HEK293 (cell line): ENCODE data around the gene MLX.
A peak's percentile ranks its signal among the peaks of the same experiment; 100 is the strongest.

Experiments used
- CTCF ChIA-PET: fragments of 350-600 bp; formaldehyde crosslinking; extraction: SDS; loops from one replicate; lab custom pipeline; 2021; ENCODE audit warnings: antibody characterized with exemption; lab: Yijun Ruan, JAX
- POLR2A ChIA-PET: fragments of 300-600 bp; formaldehyde crosslinking; extraction: SDS; loops from one replicate; lab custom pipeline; 2020; ENCODE audit warnings: antibody characterized with exemption, inconsistent platforms; lab: Yijun Ruan, JAX
- H3K27ac ChIP-seq: fragments of 200-500 bp; sonication (Bioruptor generic); 2 replicates; pipeline ENCODE4 v1.5.1; 2014; ENCODE audit warnings: low read depth, low read length, control low read depth, inconsistent platforms; ENCODE audit errors: extremely low read depth
- H3K36me3 ChIP-seq, 2 experiments: fragments of 200-500 bp in 1 of 2; sonication (Bioruptor generic) in 1 of 2; 1 replicate in 1 of 2; 2 replicates in 1 of 2; pipeline ENCODE4 v1.5.1; 2014 to 2017; ENCODE audit warnings: inconsistent platforms in 2 of 2, low read length in 2 of 2; ENCODE audit not compliant: control insufficient read depth in 2 of 2, insufficient read depth in 1 of 2
- H3K4me1 ChIP-seq: fragments of 200-500 bp; sonication (Bioruptor generic); 2 replicates; pipeline ENCODE4 v1.5.1; 2014; ENCODE audit warnings: mild to moderate bottlenecking, low read length, inconsistent platforms; ENCODE audit not compliant: control insufficient read depth, insufficient read depth
- H3K4me3 ChIP-seq: 2 replicates; pipeline ENCODE4 v1.5.1; 2011; ENCODE audit warnings: low read depth, mild to moderate bottlenecking, control low read depth, low read length, moderate library complexity
- H3K9me3 ChIP-seq: fragments of 200-500 bp; sonication (Bioruptor generic); 2 replicates; pipeline ENCODE4 v1.5.1; 2014; ENCODE audit warnings: low read depth, low read length, inconsistent platforms; ENCODE audit not compliant: control insufficient read depth, insufficient read depth
- ATF2 ChIP-seq: fragments of 450-650 bp; formaldehyde crosslinking; IDR thresholded peaks from 2 replicates; pipeline ENCODE4 v1.5.1; 2016; ENCODE audit warnings: missing biosample characterization, missing genetic modification characterization, low read depth
- ELK4 ChIP-seq: IDR thresholded peaks from 2 replicates; pipeline ENCODE4 v1.6.1; 2011; ENCODE audit warnings: mild to moderate bottlenecking, low read depth, low read length, borderline replicate concordance
- RBAK ChIP-seq: fragments of 450-650 bp; formaldehyde crosslinking; IDR thresholded peaks from 2 replicates; pipeline ENCODE4 v1.5.1; 2016; ENCODE audit warnings: missing biosample characterization, missing genetic modification characterization
- ZBTB44 ChIP-seq: fragments of 450-650 bp; IDR thresholded peaks from 2 replicates; pipeline ENCODE4 v1.5.1; 2018; ENCODE audit warnings: missing biosample characterization, mild to moderate bottlenecking, missing genetic modification characterization
- ZNF10 ChIP-seq: fragments of 450-650 bp; formaldehyde crosslinking; IDR thresholded peaks from 2 replicates; pipeline ENCODE4 v1.5.1; 2017; ENCODE audit warnings: missing biosample characterization, missing genetic modification characterization
- ZNF146 ChIP-seq: fragments of 450-650 bp; formaldehyde crosslinking; IDR thresholded peaks from 2 replicates; pipeline ENCODE4 v1.5.1; 2016; ENCODE audit warnings: missing biosample characterization, missing genetic modification characterization
- ZNF18 ChIP-seq: fragments of 450-650 bp; formaldehyde crosslinking; IDR thresholded peaks from 2 replicates; pipeline ENCODE4 v1.5.1; 2016; ENCODE audit warnings: missing biosample characterization, missing genetic modification characterization
- ZNF19 ChIP-seq: fragments of 450-650 bp; formaldehyde crosslinking; IDR thresholded peaks from 2 replicates; pipeline ENCODE4; 2016; ENCODE audit warnings: missing biosample characterization, missing genetic modification characterization, low read depth
- ZNF223 ChIP-seq: fragments of 450-650 bp; formaldehyde crosslinking; IDR thresholded peaks from 2 replicates; pipeline ENCODE4 v1.5.1; 2016; ENCODE audit warnings: missing biosample characterization, missing genetic modification characterization
- ZNF302 ChIP-seq: fragments of 450-650 bp; formaldehyde crosslinking; IDR thresholded peaks from 2 replicates; pipeline ENCODE4 v1.5.1; 2016; ENCODE audit warnings: missing biosample characterization, missing genetic modification characterization, low read depth
- ZNF449 ChIP-seq: fragments of 450-650 bp; formaldehyde crosslinking; IDR thresholded peaks from 2 replicates; pipeline ENCODE4 v1.5.1; 2017; ENCODE audit warnings: missing biosample characterization, mild to moderate bottlenecking, missing genetic modification characterization, moderate library complexity
- ZNF600 ChIP-seq: fragments of 450-650 bp; formaldehyde crosslinking; IDR thresholded peaks from 2 replicates; pipeline ENCODE4 v1.5.1; 2016; ENCODE audit warnings: missing biosample characterization, missing genetic modification characterization
- ZNF623 ChIP-seq: fragments of 450-650 bp; formaldehyde crosslinking; IDR thresholded peaks from 2 replicates; pipeline ENCODE4 v1.5.1; 2016; ENCODE audit warnings: missing biosample characterization, missing genetic modification characterization
- ZNF792 ChIP-seq: fragments of 450-650 bp; formaldehyde crosslinking; IDR thresholded peaks from 2 replicates; pipeline ENCODE4 v1.5.1; 2016; ENCODE audit warnings: missing biosample characterization, missing genetic modification characterization
- TF ChIP-seq, protein P1 (sequence below): fragments of 450-650 bp; formaldehyde crosslinking; IDR thresholded peaks from 2 replicates; pipeline ENCODE4 v1.5.1; 2016; ENCODE audit warnings: missing biosample characterization, missing genetic modification characterization

MLX gene

DNA sequence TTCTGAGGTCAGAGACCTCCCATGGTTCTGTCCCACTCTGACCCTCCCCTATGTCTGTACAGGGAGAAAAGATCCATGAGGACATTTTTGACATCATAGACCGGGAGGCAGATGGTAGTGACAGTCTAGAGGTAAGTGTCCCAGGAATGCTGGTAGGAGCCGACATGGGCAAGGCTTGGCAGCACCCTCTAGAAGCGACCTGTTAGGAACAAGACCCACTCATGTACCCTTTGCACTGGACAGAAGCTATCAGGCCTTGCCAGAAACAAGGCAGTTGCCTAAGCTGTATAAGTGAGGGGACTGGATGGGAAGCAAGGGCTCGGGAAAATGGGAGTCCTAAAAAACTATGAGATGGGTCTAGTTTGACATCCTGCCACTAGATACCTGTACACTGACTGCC is 45.1 kb downstream of the MLX start (continued):
- TF ChIP-seq ELK4 = no peak
- TF ChIP-seq RBAK (tag by site-specific recombination) = no peak
- no peak for TF ChIP-seq ZNF449 (tag by site-specific recombination)
- TF ChIP-seq ZNF146 (tag by site-specific recombination) = no peak
- TF ChIP-seq ZNF623 (tag by site-specific recombination) = no peak
- TF ChIP-seq, protein P1, sequence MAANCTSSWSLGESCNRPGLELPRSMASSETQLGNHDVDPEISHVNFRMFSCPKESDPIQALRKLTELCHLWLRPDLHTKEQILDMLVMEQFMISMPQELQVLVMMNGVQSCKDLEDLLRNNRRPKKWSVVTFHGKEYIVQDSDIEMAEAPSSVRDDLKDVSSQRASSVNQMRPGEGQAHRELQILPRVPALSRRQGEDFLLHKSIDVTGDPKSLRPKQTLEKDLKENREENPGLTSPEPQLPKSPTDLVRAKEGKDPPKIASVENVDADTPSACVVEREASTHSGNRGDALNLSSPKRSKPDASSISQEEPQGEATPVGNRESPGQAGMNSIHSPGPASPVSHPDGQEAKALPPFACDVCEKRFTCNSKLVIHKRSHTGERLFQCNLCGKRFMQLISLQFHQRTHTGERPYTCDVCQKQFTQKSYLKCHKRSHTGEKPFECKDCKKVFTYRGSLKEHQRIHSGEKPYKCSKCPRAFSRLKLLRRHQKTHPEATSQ = no peak
- TF ChIP-seq ZBTB44 (tag by site-specific recombination) = no peak
- TF ChIP-seq ZNF302 (tag by site-specific recombination) = no peak

GRCh38 chr17:42613699-42614295 is 46.9 kb downstream of the MLX start:
- H3K4me3 ChIP-seq = no peak overlapping the region
- H3K36me3 ChIP-seq = peaks cover 32 to 56% of the 10 kb centered on the region in 2 experiments
- H3K9me3 ChIP-seq = no peaks in the 10 kb centered on the region
- ChIA-PET CTCF (interaction anchor here (0.7 to 0.8 kb wide), 2 partner anchors 9 to 67 kb away, joined by 3 to 4 read pairs; no protein-coding TSS in a partner anchor), POLR2A (interaction anchor here (1.1 kb wide), 1 partner anchor 10 kb away, joined by 3 read pairs; no protein-coding TSS in a partner anchor)
- TF ChIP-seq ATF2 (tag by site-specific recombination) (0 out of 2 replicates have a peak, but pooled peaks have one; percentile 18), ZNF792 (tag by site-specific recombination) (no peak), ZNF223 (tag by site-specific recombination) (0 out of 2 replicates have a peak, but pooled peaks have one; percentile 70)
- no peak overlapping the region for H3K27ac ChIP-seq
- H3K4me1 ChIP-seq = no peaks in the 10 kb centered on the region

DNA sequence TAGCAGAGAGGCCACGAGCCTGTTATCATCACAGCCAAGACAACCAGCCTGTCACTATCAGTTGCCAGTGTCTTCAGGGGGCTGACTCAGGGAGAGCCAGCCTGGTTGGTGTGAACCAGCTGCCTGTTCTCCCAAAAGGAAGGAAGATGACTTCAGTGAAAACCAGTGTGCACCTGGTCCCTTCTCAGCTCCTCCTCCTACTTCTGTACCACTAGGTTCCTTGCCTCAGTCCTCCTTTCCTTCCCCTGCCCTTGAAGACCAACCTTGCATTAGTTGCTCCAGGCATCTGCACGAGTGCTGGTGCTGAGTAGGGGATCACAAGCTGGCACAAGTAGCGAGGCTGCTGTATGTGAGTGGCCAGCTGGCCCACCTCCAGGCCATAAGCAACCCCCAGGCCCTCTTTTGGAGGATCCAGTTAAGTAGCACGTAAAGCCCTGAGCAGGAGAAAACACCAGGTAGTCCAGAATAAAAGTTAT is 51.1 kb downstream of the MLX start:
- CTCF ChIA-PET = interaction anchor here (0.7 to 2.0 kb wide), 11 partner anchors 10 to 927 kb away, joined by 3 to 16 read pairs (median 4); partner anchors contain the start of genes PLEKHH3 and PSMC3IP
- no peak overlapping the region for H3K27ac ChIP-seq

More for the DNA sequence above, 51.1 kb downstream of the MLX start:
- H3K4me3 ChIP-seq = no peak overlapping the region
- H3K4me1 ChIP-seq = no peaks in the 10 kb centered on the region
- H3K9me3 ChIP-seq = no peaks in the 10 kb centered on the region
- H3K36me3 ChIP-seq = peaks cover 18 to 38% of the 10 kb centered on the region in 2 experiments
- POLR2A ChIA-PET = interaction anchor here (0.7 to 4.0 kb wide), 8 partner anchors 9 to 66 kb away, joined by 3 to 48 read pairs (median 4); partner anchors contain the start of genes PLEKHH3, RETREG3, TUBG1 and TUBG2
- TF ChIP-seq ZNF18 (tag by site-specific recombination) = peak; percentile 84
- no peak for TF ChIP-seq ZNF19 (tag by site-specific recombination)
- TF ChIP-seq ZNF10 (tag by site-specific recombination) = no peak
- TF ChIP-seq ZNF600 = 0 out of 2 replicates have a peak, but pooled peaks have one; percentile 11
